HepG2 (cell line): Measurements from ENCODE around the gene STK24. TPM values are rescaled to one million over a fixed set of nuclear protein-coding genes. Genes with fewer than 3 reads are reported as not detected.

Experiments used
- ATAC-seq: fragments of 200-7000 bp; cut with Tn5 transposase; 3 replicates; pipeline ENCODE4 v1.9.1; 2020; ENCODE audit warnings: mild to moderate bottlenecking, moderate library complexity
- BruUV-seq: library from RNA; stranded (reverse); fragments of 400-500 nt; replicated peaks from 2 replicates; lab custom pipeline; 2021; lab: Mats Ljungman, UMichigan
- CTCF ChIA-PET: fragments of 300-600 bp; formaldehyde crosslinking; extraction: SDS; loops from one replicate; lab custom pipeline; 2021; ENCODE audit warnings: low total read pairs, inconsistent platforms, low intra/inter-chr PET ratio; lab: Yijun Ruan, JAX
- POLR2A ChIA-PET: fragments of 350-600 bp; sonication (Branson Sonifier 250); formaldehyde crosslinking; loops from one replicate; lab custom pipeline; 2020; ENCODE audit warnings: antibody characterized with exemption, inconsistent platforms; lab: Yijun Ruan, JAX
- DNase-seq: peaks from one replicate; pipeline ENCODE4 v3.0.0-alpha.2; 2015; ENCODE audit warnings: low spot score
- FAIRE-seq: peaks from 3 replicates; lab custom pipeline; 2011; peaks lifted over from hg19 to GRCh38; lab: Jason Lieb, UNC
- H2AFZ ChIP-seq: one replicate; pipeline ENCODE4 v1.6.1; 2011; ENCODE audit warnings: low read length, inconsistent platforms
- H3K27ac ChIP-seq: fragments of 300-600 bp; 3 replicates; pipeline ENCODE4 v1.8.0; 2011; ENCODE audit warnings: mixed run types, mild to moderate bottlenecking, mixed read lengths, low read length, inconsistent platforms; ENCODE audit not compliant: insufficient read depth; ENCODE audit errors: extremely low read length
- H3K27me3 ChIP-seq, 2 experiments: fragments of 200-600 bp in 1 of 2; 2 replicates in 1 of 2; 3 replicates in 1 of 2; pipeline versions ENCODE4 v1.6.0 to v1.8.0; 2011; ENCODE audit warnings: low read length in 2 of 2, mild to moderate bottlenecking in 2 of 2, moderate library complexity in 2 of 2, inconsistent platforms in 1 of 2; ENCODE audit not compliant: insufficient read depth in 2 of 2, control insufficient read depth in 1 of 2
- H3K36me3 ChIP-seq, 2 experiments: fragments of 200-600 bp in 1 of 2; replicated peaks in 1 of 2; 2 replicates in 1 of 2; 3 replicates in 1 of 2; pipeline versions ENCODE4 v1.5.1 to v1.8.0; 2011; ENCODE audit warnings: low read length in 2 of 2, inconsistent platforms in 1 of 2; ENCODE audit not compliant: insufficient read depth in 2 of 2, control insufficient read depth in 1 of 2
- H3K4me1 ChIP-seq: 2 replicates; pipeline ENCODE4 v1.5.1; 2012; ENCODE audit warnings: low read length, inconsistent platforms; ENCODE audit not compliant: insufficient read depth
- H3K4me2 ChIP-seq: 2 replicates; pipeline ENCODE4 v1.6.0; 2011; ENCODE audit warnings: low read depth, low read length, inconsistent platforms
- H3K4me3 ChIP-seq, 3 experiments: fragments of 200-600 bp in 1 of 3; sonication (generic), shearing (Covaris generic) in 1 of 3; replicated peaks in 1 of 3; 2 replicates each; pipeline ENCODE4 v1.5.1; 2011 to 2016; ENCODE audit warnings: low read length in 3 of 3, inconsistent platforms in 2 of 3, low read depth in 2 of 3, mild to moderate bottlenecking in 2 of 3, control low read depth in 1 of 3, mixed read lengths in 1 of 3; ENCODE audit not compliant: insufficient read depth in 1 of 3
- H3K79me2 ChIP-seq: one replicate; pipeline ENCODE4 v1.6.1; 2011; ENCODE audit warnings: low read length, inconsistent platforms; ENCODE audit not compliant: insufficient read depth
- H3K9ac ChIP-seq: 2 replicates; pipeline ENCODE4 v1.6.0; 2011; ENCODE audit warnings: mild to moderate bottlenecking, low read depth, low read length, inconsistent platforms; ENCODE audit not compliant: insufficient read depth
- H3K9me3 ChIP-seq: 2 replicates; pipeline ENCODE4 v1.5.1; 2012; ENCODE audit warnings: mild to moderate bottlenecking, low read length
- H4K20me1 ChIP-seq: 2 replicates; pipeline ENCODE4 v1.6.0; 2011; ENCODE audit warnings: inconsistent platforms, mild to moderate bottlenecking, low read length, moderate library complexity; ENCODE audit not compliant: insufficient read depth
- IRF2 ChIP-seq: IDR thresholded peaks from 2 replicates; pipeline ENCODE4 v1.6.1; 2018; ENCODE audit warnings: missing genetic modification reagents, missing compliant biosample characterization
- MYC ChIP-seq: sonication (generic); formaldehyde crosslinking; IDR thresholded peaks from 2 replicates; pipeline ENCODE4 v1.9.0; 2021; ENCODE audit warnings: missing genetic modification reagents, borderline replicate concordance
- NCOA5 ChIP-seq: sonication (generic); formaldehyde crosslinking; IDR thresholded peaks from 2 replicates; pipeline ENCODE4 v1.4.0; 2020; ENCODE audit warnings: missing genetic modification reagents
- RBM22 ChIP-seq: fragments of 200-400 bp; formaldehyde crosslinking; optimal IDR thresholded peaks from 2 replicates; pipeline ENCODE3; 2017; ENCODE audit warnings: mild to moderate bottlenecking, low read length, moderate library complexity
- SPEN ChIP-seq: sonication (generic); formaldehyde crosslinking; IDR thresholded peaks from 2 replicates; pipeline ENCODE4 v1.5.1; 2020; ENCODE audit warnings: low read depth, mild to moderate bottlenecking, missing genetic modification reagents
- ZNF556 ChIP-seq: sonication (generic); formaldehyde crosslinking; IDR thresholded peaks from 2 replicates; pipeline ENCODE4 v1.4.0; 2020; ENCODE audit warnings: mild to moderate bottlenecking, missing genetic modification reagents, borderline replicate concordance
- WGBS: methylation state at CpG from one replicate; pipeline ENCODE4 v1.1.6; 2017; ENCODE audit warnings: low lambda C conversion rate; 5-methylcytosine and 5-hydroxymethylcytosine counted together
- in situ Hi-C: cut with HindIII; loops from 2 replicates; pipeline ENCODE4 v1.10.0; 2017; ENCODE audit warnings: low pct_unique_long_range_greater_than_20kb; ENCODE audit not compliant: extremely low pct_ligation_motif_present
- intact Hi-C: fragments of 100-400 bp; cut with micrococcal nuclease; formaldehyde crosslinking; loops from one replicate; pipeline ENCODE4 v1.10.0; 2022; ENCODE audit not compliant: unreplicated experiment
- polyA plus RNA-seq, 8 experiments: library from polyadenylated mRNA; depleted of rRNA in 3 of 8; stranded (reverse) in 7 of 8; unstranded in 1 of 8; fragments of >200 nt; fragmentation: Illumina TruSeq in 4 of 8; extraction: Trizol in 4 of 8; gene quantifications; 2 replicates each; pipeline versions ENCODE4 v1.2.1 to v1.2.3, GENCODE V29; 2011 to 2016; ENCODE audit warnings: low read depth in 4 of 8, missing spikeins in 1 of 8, mixed read lengths in 1 of 8; ENCODE audit not compliant: insufficient read depth in 1 of 8
- total RNA-seq, 5 experiments: library from RNA; depleted of rRNA; stranded (reverse); fragments of >200 nt; fragmentation: Illumina TruSeq; extraction: Trizol; gene quantifications; 2 replicates each; pipeline ENCODE4 v1.2.3, GENCODE V29; 2016; ENCODE audit warnings: low read depth in 1 of 5
- TF ChIP-seq, protein P1 (sequence below): sonication (generic); formaldehyde crosslinking; conservative IDR thresholded peaks from 2 replicates; pipeline ENCODE4 v1.4.0; 2020; ENCODE audit warnings: missing genetic modification reagents
- TF ChIP-seq, protein P2 (sequence below): sonication (generic); formaldehyde crosslinking; IDR thresholded peaks from 2 replicates; pipeline ENCODE4 v1.5.0; 2020; ENCODE audit warnings: mild to moderate bottlenecking, missing genetic modification reagents

STK24 gene
- total and polyA plus RNA-seq, 2 of the 13 experiments (the other 11 are each of a cell fraction or from before 2014, with no cell fraction given), result 51.3 to 73.0 TPM

- no peak for DNase-seq
- no peak for FAIRE-seq
- no peaks in the 10 kb centered on the region for H4K20me1 ChIP-seq
- no peak for ATAC-seq
- H3K4me1 ChIP-seq, result no peaks in the 10 kb centered on the region
- in situ Hi-C loops (loop anchor here (25.0 kb wide), 1 partner anchor 571 kb away; no protein-coding TSS in a partner anchor), intact Hi-C loops (no loop called here)
- peaks cover 43 to 78% of the 10 kb centered on the region in 2 experiments for H3K36me3 ChIP-seq
- TF ChIP-seq NCOA5 (CRISPR knock-in tag), result no peak
- TF ChIP-seq MYC, result no peak
- TF ChIP-seq, protein P1, sequence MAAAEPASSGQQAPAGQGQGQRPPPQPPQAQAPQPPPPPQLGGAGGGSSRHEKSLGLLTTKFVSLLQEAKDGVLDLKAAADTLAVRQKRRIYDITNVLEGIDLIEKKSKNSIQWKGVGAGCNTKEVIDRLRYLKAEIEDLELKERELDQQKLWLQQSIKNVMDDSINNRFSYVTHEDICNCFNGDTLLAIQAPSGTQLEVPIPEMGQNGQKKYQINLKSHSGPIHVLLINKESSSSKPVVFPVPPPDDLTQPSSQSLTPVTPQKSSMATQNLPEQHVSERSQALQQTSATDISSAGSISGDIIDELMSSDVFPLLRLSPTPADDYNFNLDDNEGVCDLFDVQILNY, result no peak
- no peak for TF ChIP-seq SPEN
- no peak for TF ChIP-seq ZNF556
- no peak for TF ChIP-seq IRF2 (CRISPR knock-in tag)
- peak; percentile 83 for TF ChIP-seq RBM22
- TF ChIP-seq, protein P2, sequence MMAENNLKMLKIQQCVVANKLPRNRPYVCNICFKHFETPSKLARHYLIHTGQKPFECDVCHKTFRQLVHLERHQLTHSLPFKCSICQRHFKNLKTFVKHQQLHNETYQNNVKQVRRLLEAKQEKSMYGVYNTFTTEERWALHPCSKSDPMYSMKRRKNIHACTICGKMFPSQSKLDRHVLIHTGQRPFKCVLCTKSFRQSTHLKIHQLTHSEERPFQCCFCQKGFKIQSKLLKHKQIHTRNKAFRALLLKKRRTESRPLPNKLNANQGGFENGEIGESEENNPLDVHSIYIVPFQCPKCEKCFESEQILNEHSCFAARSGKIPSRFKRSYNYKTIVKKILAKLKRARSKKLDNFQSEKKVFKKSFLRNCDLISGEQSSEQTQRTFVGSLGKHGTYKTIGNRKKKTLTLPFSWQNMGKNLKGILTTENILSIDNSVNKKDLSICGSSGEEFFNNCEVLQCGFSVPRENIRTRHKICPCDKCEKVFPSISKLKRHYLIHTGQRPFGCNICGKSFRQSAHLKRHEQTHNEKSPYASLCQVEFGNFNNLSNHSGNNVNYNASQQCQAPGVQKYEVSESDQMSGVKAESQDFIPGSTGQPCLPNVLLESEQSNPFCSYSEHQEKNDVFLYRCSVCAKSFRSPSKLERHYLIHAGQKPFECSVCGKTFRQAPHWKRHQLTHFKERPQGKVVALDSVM (CRISPR knock-in tag), result peak; percentile 55
- no peak overlapping the region for H3K9ac ChIP-seq
- WGBS, result 100% methylated on average over 7 of the region's 10 CpGs
- H3K4me2 ChIP-seq, result no peak overlapping the region
- no peak overlapping the region for H3K4me3 ChIP-seq
- H2AFZ ChIP-seq, result no peak overlapping the region
- no peaks in the 10 kb centered on the region for H3K27me3 ChIP-seq
- no peak overlapping the region for H3K27ac ChIP-seq
- H3K9me3 ChIP-seq, result no peaks in the 10 kb centered on the region
- BruUV-seq, result no TSS peak
- no peaks in the 10 kb centered on the region for H3K79me2 ChIP-seq
- POLR2A ChIA-PET, result no interaction called here
- CTCF ChIA-PET, result no interaction called here
Observed at GRCh38 chr13:98433654-98434053, 143.3 kb downstream of the STK24 start.
